WTC11 (cell line): ENCODE measurements around the gene RUNX1. TPM values are rescaled to one million over a fixed set of nuclear protein-coding genes. Genes with fewer than 3 reads are reported as not detected.

Experiments
- ATAC-seq: fragments of 200-7000 bp; cut with Tn5 transposase; 2 replicates; pipeline ENCODE4 v1.10.0; 2021; ENCODE audit warnings: mild to moderate bottlenecking, moderate library complexity
- CTCF ChIA-PET: fragments of 300-600 bp; sonication (Branson Sonifier 250); formaldehyde crosslinking; loops from one replicate; lab custom pipeline; 2021; ENCODE audit warnings: antibody characterized with exemption; lab: Charles Lee
- POLR2A ChIA-PET: fragments of 350-600 bp; sonication (Branson Sonifier 250); formaldehyde crosslinking; loops from one replicate; lab custom pipeline; 2021; ENCODE audit warnings: antibody characterized with exemption; lab: Charles Lee
- DNase-seq: peaks from one replicate; pipeline ENCODE4 v3.0.0; 2021; ENCODE audit warnings: low spot score
- H3K27ac Mint-ChIP-seq: 2 replicates; pipeline ENCODE4 v1.8.0; 2021; ENCODE audit warnings: mixed read lengths
- H3K27me3 Mint-ChIP-seq: 2 replicates; pipeline ENCODE4 v1.8.0; 2021; ENCODE audit warnings: low read depth, mild to moderate bottlenecking, moderate library complexity, mixed read lengths
- H3K36me3 Mint-ChIP-seq: 2 replicates; pipeline ENCODE4 v1.8.0; 2021; ENCODE audit warnings: mixed read lengths
- H3K4me1 Mint-ChIP-seq: 2 replicates; pipeline ENCODE4 v1.8.0; 2022; ENCODE audit warnings: mixed read lengths
- H3K4me3 Mint-ChIP-seq: 2 replicates; pipeline ENCODE4 v1.8.0; 2021; ENCODE audit warnings: mild to moderate bottlenecking, moderate library complexity, mixed read lengths
- H3K9me3 Mint-ChIP-seq: 2 replicates; pipeline ENCODE4 v1.8.0; 2021; ENCODE audit warnings: mixed read lengths
- AR ChIP-seq: fragments of 250-450 bp; sonication (Bioruptor Pico); IDR thresholded peaks from 2 replicates; pipeline ENCODE4 v1.9.0; 2021; ENCODE audit warnings: mild to moderate bottlenecking
- ATF2 ChIP-seq: sonication (generic); formaldehyde crosslinking; IDR thresholded peaks from 2 replicates; pipeline ENCODE4 v1.8.1; 2022; ENCODE audit warnings: low read depth, missing genetic modification reagents, borderline replicate concordance
- CBFB ChIP-seq: sonication (generic); formaldehyde crosslinking; IDR thresholded peaks from 2 replicates; pipeline ENCODE4 v1.8.1; 2022; ENCODE audit warnings: mild to moderate bottlenecking, low read depth, missing genetic modification reagents
- ERG ChIP-seq: fragments of 250-450 bp; sonication (Bioruptor Pico); IDR thresholded peaks from 2 replicates; pipeline ENCODE4 v1.8.0; 2021; ENCODE audit warnings: mild to moderate bottlenecking
- FOXJ3 ChIP-seq: sonication (generic); formaldehyde crosslinking; IDR thresholded peaks from 2 replicates; pipeline ENCODE4 v1.9.0; 2021; ENCODE audit warnings: missing genetic modification reagents, mild to moderate bottlenecking, borderline replicate concordance
- FOXK1 ChIP-seq: sonication (generic); formaldehyde crosslinking; IDR thresholded peaks from 2 replicates; pipeline ENCODE4 v1.8.0; 2022; ENCODE audit warnings: mild to moderate bottlenecking, moderate library complexity, missing genetic modification reagents
- FOXP1 ChIP-seq: sonication (generic); formaldehyde crosslinking; IDR thresholded peaks from 2 replicates; pipeline ENCODE4 v1.8.0; 2022; ENCODE audit warnings: missing genetic modification reagents, mild to moderate bottlenecking, moderate library complexity, borderline replicate concordance
- GTF2I ChIP-seq: fragments of 250-450 bp; sonication (Bioruptor Pico); conservative IDR thresholded peaks from 2 replicates; pipeline ENCODE4 v1.4.0; 2021; ENCODE audit warnings: mild to moderate bottlenecking
- IRF2 ChIP-seq: sonication (generic); formaldehyde crosslinking; IDR thresholded peaks from 2 replicates; pipeline ENCODE4 v1.8.0; 2022; ENCODE audit warnings: low read depth, missing genetic modification reagents, borderline replicate concordance
- SOX15 ChIP-seq: fragments of 250-450 bp; sonication (Bioruptor Pico); IDR thresholded peaks from 2 replicates; pipeline ENCODE4 v1.9.0; 2021; ENCODE audit warnings: mild to moderate bottlenecking
- ZNF121 ChIP-seq: sonication (generic); formaldehyde crosslinking; IDR thresholded peaks from 2 replicates; pipeline ENCODE4 v1.8.0; 2023; ENCODE audit warnings: missing genetic modification reagents
- ZNF263 ChIP-seq: sonication (generic); formaldehyde crosslinking; IDR thresholded peaks from 2 replicates; pipeline ENCODE4 v1.8.1; 2022; ENCODE audit warnings: low read depth, mild to moderate bottlenecking, moderate library complexity, missing genetic modification reagents
- ZNF396 ChIP-seq: fragments of 250-450 bp; sonication (Bioruptor Pico); IDR thresholded peaks from 2 replicates; pipeline ENCODE4 v1.8.0; 2021; ENCODE audit warnings: mild to moderate bottlenecking, moderate library complexity, borderline replicate concordance
- ZNF416 ChIP-seq: fragments of 250-450 bp; sonication (Bioruptor Pico); IDR thresholded peaks from 2 replicates; pipeline ENCODE4 v1.9.0; 2021; ENCODE audit warnings: mild to moderate bottlenecking, inconsistent platforms
- ZNF423 ChIP-seq: fragments of 250-450 bp; sonication (Bioruptor Pico); IDR thresholded peaks from 2 replicates; pipeline ENCODE4 v2.1.2; 2022; ENCODE audit warnings: mild to moderate bottlenecking, moderate library complexity
- ZNF671 ChIP-seq: fragments of 250-450 bp; sonication (Bioruptor Pico); IDR thresholded peaks from 2 replicates; pipeline ENCODE4 v1.8.0; 2021; ENCODE audit warnings: mild to moderate bottlenecking
- total RNA-seq: library from RNA; stranded (reverse); gene quantifications from 3 replicates; pipeline ENCODE4 v1.2.3, GENCODE V29; 2021
- TF ChIP-seq, protein P1 (sequence below): sonication (generic); formaldehyde crosslinking; IDR thresholded peaks from 2 replicates; pipeline ENCODE4 v1.8.1; 2023; ENCODE audit warnings: mild to moderate bottlenecking, missing genetic modification reagents
- TF ChIP-seq, protein P2 (sequence below): sonication (generic); formaldehyde crosslinking; IDR thresholded peaks from 2 replicates; pipeline ENCODE4 v1.8.1; 2023; ENCODE audit warnings: mild to moderate bottlenecking, missing genetic modification reagents, moderate library complexity
- TF ChIP-seq, protein P3 (sequence below): sonication (generic); formaldehyde crosslinking; IDR thresholded peaks from 2 replicates; pipeline ENCODE4 v1.8.0; 2022; ENCODE audit warnings: mild to moderate bottlenecking, missing genetic modification reagents
- TF ChIP-seq, protein P4 (sequence below): sonication (generic); formaldehyde crosslinking; IDR thresholded peaks from 2 replicates; pipeline ENCODE4 v1.8.1; 2023; ENCODE audit warnings: mild to moderate bottlenecking, missing genetic modification reagents

Gene RUNX1
- total RNA-seq, 1 experiment from 2014 or later: 2.2 TPM

GRCh38 chr21:34889676-34890469, 159.2 kb downstream of the RUNX1 start (continued):
- peak; percentile 77 for TF ChIP-seq ZNF263 (CRISPR knock-in tag)
- TF ChIP-seq ZNF423 (CRISPR knock-in tag): 0 out of 2 replicates have a peak, but pooled peaks have one; percentile 45
- TF ChIP-seq, protein P1, sequence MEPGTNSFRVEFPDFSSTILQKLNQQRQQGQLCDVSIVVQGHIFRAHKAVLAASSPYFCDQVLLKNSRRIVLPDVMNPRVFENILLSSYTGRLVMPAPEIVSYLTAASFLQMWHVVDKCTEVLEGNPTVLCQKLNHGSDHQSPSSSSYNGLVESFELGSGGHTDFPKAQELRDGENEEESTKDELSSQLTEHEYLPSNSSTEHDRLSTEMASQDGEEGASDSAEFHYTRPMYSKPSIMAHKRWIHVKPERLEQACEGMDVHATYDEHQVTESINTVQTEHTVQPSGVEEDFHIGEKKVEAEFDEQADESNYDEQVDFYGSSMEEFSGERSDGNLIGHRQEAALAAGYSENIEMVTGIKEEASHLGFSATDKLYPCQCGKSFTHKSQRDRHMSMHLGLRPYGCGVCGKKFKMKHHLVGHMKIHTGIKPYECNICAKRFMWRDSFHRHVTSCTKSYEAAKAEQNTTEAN: 0 out of 2 replicates have a peak, but pooled peaks have one; percentile 34
- peak; percentile 94; the same call in 1 of the 2 replicates for TF ChIP-seq ZNF121 (CRISPR knock-in tag)
- TF ChIP-seq CBFB (CRISPR knock-in tag): no peak
- TF ChIP-seq FOXK1: 0 out of 2 replicates have a peak, but pooled peaks have one; percentile 38
- 0 out of 2 replicates have a peak, but pooled peaks have one; percentile 2 for TF ChIP-seq ZNF416 (CRISPR knock-in tag)
- TF ChIP-seq ZNF671 (CRISPR knock-in tag): no peak
- TF ChIP-seq, all 79 proteins: peak for 13

DNA sequence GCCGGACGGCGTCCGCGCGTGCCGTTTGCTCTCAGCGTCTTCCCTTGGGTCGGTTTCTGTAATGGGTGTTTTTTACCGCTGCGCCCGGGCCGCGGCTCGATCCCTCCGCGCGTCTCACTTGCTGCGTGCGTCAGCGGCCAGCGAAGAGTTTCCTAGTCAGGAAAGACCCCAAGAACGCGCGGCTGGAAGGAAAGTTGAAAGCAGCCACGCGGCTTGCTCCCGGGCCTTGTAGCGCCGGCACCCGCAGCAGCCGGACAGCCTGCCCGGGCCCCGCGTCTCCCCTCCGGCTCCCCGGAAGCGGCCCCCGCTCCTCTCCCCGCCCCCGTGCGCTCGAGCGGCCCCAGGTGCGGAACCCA, 159.8 kb downstream of the RUNX1 start:
- Mint-ChIP-seq H3K4me1 (peaks cover 34% of the 10 kb centered on the region), H3K4me3 (peak overlapping the region; percentile 79), H3K9me3 (no peaks in the 10 kb centered on the region), H3K27ac (no peak overlapping the region), H3K27me3 (peaks cover 83% of the 10 kb centered on the region), H3K36me3 (no peaks in the 10 kb centered on the region)
- POLR2A ChIA-PET: no interaction called here
- DNase-seq: peak; percentile 48
- ATAC-seq: no peak
- CTCF ChIA-PET: interaction anchor here (0.6 to 6.5 kb wide), 28 partner anchors 11 to 1049 kb away, joined by 3 to 80 read pairs (median 4); no protein-coding TSS in a partner anchor
- TF ChIP-seq FOXP1 (CRISPR knock-in tag) (0 out of 2 replicates have a peak, but pooled peaks have one; percentile 53), ATF2 (CRISPR knock-in tag) (no peak)
- TF ChIP-seq, all 79 proteins: peak for 1

- DNase-seq (peak; percentile 92), ATAC-seq (peak; percentile 80)
- no peaks in the 10 kb centered on the region for H3K36me3 Mint-ChIP-seq
- H3K4me3 Mint-ChIP-seq: peak overlapping the region; percentile 87
- POLR2A ChIA-PET: interaction anchor here (1.0 kb wide), 2 partner anchors 31 to 143 kb away, joined by 3 read pairs; no protein-coding TSS in a partner anchor
- H3K9me3 Mint-ChIP-seq: no peaks in the 10 kb centered on the region
- H3K27me3 Mint-ChIP-seq: peaks cover 83% of the 10 kb centered on the region
- peaks cover 32% of the 10 kb centered on the region for H3K4me1 Mint-ChIP-seq
- H3K27ac Mint-ChIP-seq: no peak overlapping the region
- CTCF ChIA-PET: interaction anchor here (0.8 to 6.5 kb wide), 18 partner anchors 10 to 1049 kb away, joined by 3 to 80 read pairs (median 5); no protein-coding TSS in a partner anchor
- TF ChIP-seq, protein P2, sequence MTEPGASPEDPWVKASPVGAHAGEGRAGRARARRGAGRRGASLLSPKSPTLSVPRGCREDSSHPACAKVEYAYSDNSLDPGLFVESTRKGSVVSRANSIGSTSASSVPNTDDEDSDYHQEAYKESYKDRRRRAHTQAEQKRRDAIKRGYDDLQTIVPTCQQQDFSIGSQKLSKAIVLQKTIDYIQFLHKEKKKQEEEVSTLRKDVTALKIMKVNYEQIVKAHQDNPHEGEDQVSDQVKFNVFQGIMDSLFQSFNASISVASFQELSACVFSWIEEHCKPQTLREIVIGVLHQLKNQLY (CRISPR knock-in tag): no peak
- TF ChIP-seq, protein P3, sequence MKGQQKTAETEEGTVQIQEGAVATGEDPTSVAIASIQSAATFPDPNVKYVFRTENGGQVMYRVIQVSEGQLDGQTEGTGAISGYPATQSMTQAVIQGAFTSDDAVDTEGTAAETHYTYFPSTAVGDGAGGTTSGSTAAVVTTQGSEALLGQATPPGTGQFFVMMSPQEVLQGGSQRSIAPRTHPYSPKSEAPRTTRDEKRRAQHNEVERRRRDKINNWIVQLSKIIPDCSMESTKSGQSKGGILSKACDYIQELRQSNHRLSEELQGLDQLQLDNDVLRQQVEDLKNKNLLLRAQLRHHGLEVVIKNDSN (CRISPR knock-in tag): no peak
- no peak for TF ChIP-seq ZNF396 (CRISPR knock-in tag)
- no peak for TF ChIP-seq IRF2 (CRISPR knock-in tag)
- no peak for TF ChIP-seq AR (CRISPR knock-in tag)
- TF ChIP-seq GTF2I (CRISPR knock-in tag): no peak
- no peak for TF ChIP-seq ERG (CRISPR knock-in tag)
- no peak for TF ChIP-seq SOX15
- TF ChIP-seq, protein P4, sequence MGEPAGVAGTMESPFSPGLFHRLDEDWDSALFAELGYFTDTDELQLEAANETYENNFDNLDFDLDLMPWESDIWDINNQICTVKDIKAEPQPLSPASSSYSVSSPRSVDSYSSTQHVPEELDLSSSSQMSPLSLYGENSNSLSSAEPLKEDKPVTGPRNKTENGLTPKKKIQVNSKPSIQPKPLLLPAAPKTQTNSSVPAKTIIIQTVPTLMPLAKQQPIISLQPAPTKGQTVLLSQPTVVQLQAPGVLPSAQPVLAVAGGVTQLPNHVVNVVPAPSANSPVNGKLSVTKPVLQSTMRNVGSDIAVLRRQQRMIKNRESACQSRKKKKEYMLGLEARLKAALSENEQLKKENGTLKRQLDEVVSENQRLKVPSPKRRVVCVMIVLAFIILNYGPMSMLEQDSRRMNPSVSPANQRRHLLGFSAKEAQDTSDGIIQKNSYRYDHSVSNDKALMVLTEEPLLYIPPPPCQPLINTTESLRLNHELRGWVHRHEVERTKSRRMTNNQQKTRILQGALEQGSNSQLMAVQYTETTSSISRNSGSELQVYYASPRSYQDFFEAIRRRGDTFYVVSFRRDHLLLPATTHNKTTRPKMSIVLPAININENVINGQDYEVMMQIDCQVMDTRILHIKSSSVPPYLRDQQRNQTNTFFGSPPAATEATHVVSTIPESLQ (CRISPR knock-in tag): no peak
- TF ChIP-seq FOXJ3 (CRISPR knock-in tag): no peak
These were observed 160.4 kb downstream of the RUNX1 start for GRCh38 chr21:34888569-34889319.
